Lower lobe of right lung (tissue), 2 donors: Measurements from ENCODE around the gene KRT72. TPM values are rescaled to one million over a fixed set of nuclear protein-coding genes. Genes with fewer than 3 reads are reported as not detected.

Experiments used
- ATAC-seq, 2 donors: fragments of 200-7000 bp; cut with Tn5 transposase; one replicate each; pipeline ENCODE4 v1.9.1; 2020 to 2022; ENCODE audit warnings: mild to moderate bottlenecking in 2 of 2, moderate library complexity in 2 of 2
- DNase-seq: peaks from one replicate; pipeline ENCODE4 v3.0.0-alpha.2; 2020
- H3K27ac ChIP-seq: fragments of 200-600 bp; one replicate; pipeline ENCODE4 v1.8.0; 2022
- H3K27me3 ChIP-seq: fragments of 200-600 bp; one replicate; pipeline ENCODE4 v1.8.0; 2022; ENCODE audit warnings: low read depth
- H3K36me3 ChIP-seq: fragments of 200-600 bp; one replicate; pipeline ENCODE4 v1.8.0; 2022; ENCODE audit warnings: mild to moderate bottlenecking
- H3K4me1 ChIP-seq: fragments of 200-600 bp; one replicate; pipeline ENCODE4 v1.8.0; 2022
- H3K4me3 ChIP-seq: fragments of 200-600 bp; one replicate; pipeline ENCODE4 v1.8.0; 2022; ENCODE audit warnings: mild to moderate bottlenecking
- H3K9me3 ChIP-seq: fragments of 200-600 bp; one replicate; pipeline ENCODE4 v1.8.0; 2022
- intact Hi-C: fragments of 100-400 bp; cut with DNase I; formaldehyde crosslinking; loops from one replicate; pipeline ENCODE4 v1.11.0; 2022
- total RNA-seq: library from RNA; stranded (reverse); fragmentation: NEBNext Ultra II Directional; extraction: Animal tissue kit (Norgen Biotek cat#: 25700); gene quantifications from one replicate; pipeline ENCODE4 v1.2.1, GENCODE V29; 2021
- TF ChIP-seq, protein P1 (sequence below): fragments of 200-600 bp; IDR thresholded peaks from one replicate; pipeline ENCODE4 v1.8.0; 2022; ENCODE audit warnings: antibody characterized with exemption, mild to moderate bottlenecking
- donor health status: DM: no; HTN: yes; CAD: no; lungs with severe emphysema.

KRT72 gene
- total RNA-seq, 1 donor from 2014 or later: not detected

GRCh38 chr12:52611080-52611468, 9.8 kb upstream of the KRT72 start:
- TF ChIP-seq, protein P1, sequence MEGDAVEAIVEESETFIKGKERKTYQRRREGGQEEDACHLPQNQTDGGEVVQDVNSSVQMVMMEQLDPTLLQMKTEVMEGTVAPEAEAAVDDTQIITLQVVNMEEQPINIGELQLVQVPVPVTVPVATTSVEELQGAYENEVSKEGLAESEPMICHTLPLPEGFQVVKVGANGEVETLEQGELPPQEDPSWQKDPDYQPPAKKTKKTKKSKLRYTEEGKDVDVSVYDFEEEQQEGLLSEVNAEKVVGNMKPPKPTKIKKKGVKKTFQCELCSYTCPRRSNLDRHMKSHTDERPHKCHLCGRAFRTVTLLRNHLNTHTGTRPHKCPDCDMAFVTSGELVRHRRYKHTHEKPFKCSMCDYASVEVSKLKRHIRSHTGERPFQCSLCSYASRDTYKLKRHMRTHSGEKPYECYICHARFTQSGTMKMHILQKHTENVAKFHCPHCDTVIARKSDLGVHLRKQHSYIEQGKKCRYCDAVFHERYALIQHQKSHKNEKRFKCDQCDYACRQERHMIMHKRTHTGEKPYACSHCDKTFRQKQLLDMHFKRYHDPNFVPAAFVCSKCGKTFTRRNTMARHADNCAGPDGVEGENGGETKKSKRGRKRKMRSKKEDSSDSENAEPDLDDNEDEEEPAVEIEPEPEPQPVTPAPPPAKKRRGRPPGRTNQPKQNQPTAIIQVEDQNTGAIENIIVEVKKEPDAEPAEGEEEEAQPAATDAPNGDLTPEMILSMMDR: no peak
- no peak for ATAC-seq
- no peaks in the 10 kb centered on the region for H3K4me1 ChIP-seq
- H3K36me3 ChIP-seq: no peaks in the 10 kb centered on the region
- no peak overlapping the region for H3K27ac ChIP-seq
- intact Hi-C loops: no loop called here
- no peak overlapping the region for H3K4me3 ChIP-seq
- no peaks in the 10 kb centered on the region for H3K9me3 ChIP-seq
- H3K27me3 ChIP-seq: peaks cover 37% of the 10 kb centered on the region
- DNase-seq: no peak

DNA sequence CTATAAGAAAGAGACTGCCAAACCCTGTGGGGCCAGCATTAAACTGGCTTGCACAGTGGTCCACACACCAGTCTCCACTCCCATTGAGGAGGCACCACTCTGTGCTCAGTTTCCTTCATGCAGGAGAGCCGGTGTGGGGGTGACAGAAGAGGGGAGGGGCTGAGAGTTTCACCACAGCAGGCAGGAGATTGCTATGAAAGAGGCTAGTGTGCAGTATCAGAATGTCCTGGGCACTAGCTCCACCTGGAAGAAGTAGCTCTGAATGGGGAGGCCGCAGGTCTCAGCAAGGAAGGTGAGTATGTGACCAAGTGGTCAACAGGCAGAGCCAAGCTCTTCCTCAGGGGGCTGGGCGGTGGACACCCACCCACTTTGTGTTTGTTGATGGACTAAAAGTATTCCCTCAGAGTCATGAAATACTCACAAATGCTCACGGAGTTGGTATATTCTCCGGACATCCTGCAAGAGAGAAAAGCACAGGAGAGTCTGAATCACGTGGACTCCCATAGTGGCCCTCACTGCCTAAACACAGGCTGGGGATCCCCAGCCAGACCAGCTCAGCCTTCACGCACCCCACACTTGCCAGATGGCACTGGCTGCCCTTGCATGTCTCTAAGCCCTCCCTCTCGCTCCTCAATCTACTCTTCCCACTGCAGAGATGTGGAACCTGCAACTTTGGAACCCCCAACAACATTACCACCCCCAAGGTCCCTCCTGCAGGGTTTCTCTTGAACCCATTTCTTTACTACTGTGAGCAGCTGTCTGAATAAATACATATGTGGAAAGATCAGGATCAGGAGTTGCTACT, 7.8 kb upstream of the KRT72 start:
- Histone ChIP-seq H3K27ac (no peak overlapping the region), H3K36me3 (no peaks in the 10 kb centered on the region), H3K9me3 (no peaks in the 10 kb centered on the region), H3K4me1 (no peaks in the 10 kb centered on the region), H3K4me3 (no peak overlapping the region), H3K27me3 (peaks cover 33% of the 10 kb centered on the region)
- TF ChIP-seq, protein P1: no peak
- intact Hi-C loops: no loop called here
- ATAC-seq: no peak
- DNase-seq: no peak

DNA sequence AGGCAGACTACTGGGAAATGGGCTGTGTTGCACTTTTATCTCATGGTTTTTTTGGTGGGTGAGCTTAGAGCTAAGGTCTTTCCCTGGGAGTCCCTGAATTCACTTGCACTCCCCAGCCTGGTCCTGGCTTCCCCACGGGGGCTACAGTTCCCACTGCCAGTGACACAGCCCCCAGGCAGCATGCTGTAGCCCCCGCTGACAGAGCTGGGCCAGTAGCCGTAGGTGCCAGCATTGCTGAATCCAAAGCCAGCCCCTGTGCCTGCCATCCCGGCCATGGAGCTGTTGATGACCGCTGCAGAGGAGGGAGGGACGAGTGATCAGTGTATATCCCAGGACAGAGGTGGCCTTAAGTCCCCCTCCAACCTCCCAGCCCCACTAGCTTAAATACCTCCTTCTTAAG, 6.9 kb upstream of the KRT72 start:
- no peak overlapping the region for H3K27ac ChIP-seq
- peaks cover 26% of the 10 kb centered on the region for H3K27me3 ChIP-seq
- no peak for DNase-seq
- TF ChIP-seq, protein P1: no peak
- intact Hi-C loops: no loop called here
- no peaks in the 10 kb centered on the region for H3K9me3 ChIP-seq
- no peaks in the 10 kb centered on the region for H3K4me1 ChIP-seq
- no peaks in the 10 kb centered on the region for H3K36me3 ChIP-seq
- no peak overlapping the region for H3K4me3 ChIP-seq
- ATAC-seq: no peak

GRCh38 chr12:52607314-52607713, 6.1 kb upstream of the KRT72 start:
- Histone ChIP-seq H3K4me3 (no peak overlapping the region), H3K9me3 (no peaks in the 10 kb centered on the region), H3K4me1 (no peaks in the 10 kb centered on the region), H3K27ac (no peak overlapping the region), H3K27me3 (peaks cover 26% of the 10 kb centered on the region), H3K36me3 (no peaks in the 10 kb centered on the region)
- DNase-seq (no peak), ATAC-seq (no peak)
- TF ChIP-seq, protein P1: no peak
- intact Hi-C loops: no loop called here

- H3K9me3 ChIP-seq: no peaks in the 10 kb centered on the region
- no peak overlapping the region for H3K4me3 ChIP-seq
- no peak for ATAC-seq
- TF ChIP-seq, protein P1: no peak
- no peaks in the 10 kb centered on the region for H3K36me3 ChIP-seq
- peaks cover 32% of the 10 kb centered on the region for H3K27me3 ChIP-seq
- H3K4me1 ChIP-seq: no peaks in the 10 kb centered on the region
- no peak overlapping the region for H3K27ac ChIP-seq
- intact Hi-C loops: no loop called here
- DNase-seq: no peak
These were observed 5.4 kb upstream of the KRT72 start for GRCh38 chr12:52606581-52607218.
